Mucosa of descending colon (tissue), 3 donors: ENCODE data around the gene FOXP3. TPM values are rescaled to one million over a fixed set of nuclear protein-coding genes. Genes with fewer than 3 reads are reported as not detected.

Experiments used
- ATAC-seq: fragments of 200-7000 bp; cut with Tn5 transposase; one replicate; pipeline ENCODE4 v1.9.1; 2020; ENCODE audit warnings: mild to moderate bottlenecking, moderate library complexity
- DNase-seq, 3 donors: peaks; one replicate each; pipeline ENCODE4 v3.0.0-alpha.2; 2020
- H3K36me3 ChIP-seq: fragments of 200-600 bp; one replicate; pipeline ENCODE4 v1.8.0; 2021; ENCODE audit warnings: low read depth, mild to moderate bottlenecking
- H3K4me1 ChIP-seq: fragments of 200-600 bp; one replicate; pipeline ENCODE4 v1.8.0; 2021; ENCODE audit warnings: low read depth, mild to moderate bottlenecking
- H3K4me3 ChIP-seq: fragments of 200-600 bp; one replicate; pipeline ENCODE4 v1.8.0; 2021; ENCODE audit warnings: mild to moderate bottlenecking
- H3K9me3 ChIP-seq: fragments of 200-600 bp; one replicate; pipeline ENCODE4 v1.8.0; 2021; ENCODE audit warnings: mild to moderate bottlenecking
- intact Hi-C, 2 donors: fragments of 100-400 bp; cut with DNase I in 1 of 2; cut with micrococcal nuclease in 1 of 2; formaldehyde crosslinking; loops; one replicate each; pipeline versions ENCODE4 v1.11.0 to v1.11.1; 2022; cut with DNase I, micrococcal nuclease
- total RNA-seq, 3 donors: library from RNA; stranded (reverse); fragmentation: NEBNext Ultra II Directional in 2 of 3; extraction: Animal tissue kit (Norgen Biotek cat#: 25700) in 2 of 3; gene quantifications; one replicate each; pipeline versions ENCODE4 v1.2.1 to v1.2.4, GENCODE V29; 2021 to 2023
- TF ChIP-seq, protein P1 (sequence below): fragments of 200-600 bp; IDR thresholded peaks from one replicate; pipeline ENCODE4 v1.8.0; 2022; ENCODE audit warnings: antibody characterized with exemption, mild to moderate bottlenecking
- donor health status: DM: no; HTN: no; CAD: no; lungs with moderate emphysema.
- donor health status: DM: no; HTN: no; CAD: no.
- donor health status: DM: no; HTN: yes; CAD: no.

The FOXP3 gene
- total RNA-seq, 3 donors from 2014 or later, result 0.72 TPM; not detected in 2

DNA sequence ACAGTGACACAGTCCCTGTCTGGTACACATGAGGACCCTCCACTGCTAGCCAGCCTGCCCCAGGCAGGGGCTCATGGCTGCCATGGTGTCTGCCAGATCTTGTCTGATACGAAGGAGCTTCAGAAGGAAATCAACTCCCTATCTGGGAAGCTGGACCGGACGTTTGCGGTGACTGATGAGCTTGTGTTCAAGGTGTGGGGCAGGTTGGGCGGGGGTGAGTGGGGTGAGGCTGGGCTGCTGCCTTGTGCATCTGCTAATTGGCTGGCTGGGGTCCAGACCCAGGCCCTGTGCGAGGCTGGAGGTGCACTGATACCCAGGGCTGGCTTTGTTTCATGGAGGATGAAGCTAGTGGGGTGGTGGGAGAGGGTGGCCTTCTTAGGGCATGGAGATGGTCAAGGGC lies 15.4 kb downstream of the FOXP3 start:
- intact Hi-C loops, result no loop called here
- H3K9me3 ChIP-seq, result no peaks in the 10 kb centered on the region
- no peak for DNase-seq
- H3K36me3 ChIP-seq, result no peaks in the 10 kb centered on the region
- no peaks in the 10 kb centered on the region for H3K4me1 ChIP-seq
- TF ChIP-seq, protein P1, sequence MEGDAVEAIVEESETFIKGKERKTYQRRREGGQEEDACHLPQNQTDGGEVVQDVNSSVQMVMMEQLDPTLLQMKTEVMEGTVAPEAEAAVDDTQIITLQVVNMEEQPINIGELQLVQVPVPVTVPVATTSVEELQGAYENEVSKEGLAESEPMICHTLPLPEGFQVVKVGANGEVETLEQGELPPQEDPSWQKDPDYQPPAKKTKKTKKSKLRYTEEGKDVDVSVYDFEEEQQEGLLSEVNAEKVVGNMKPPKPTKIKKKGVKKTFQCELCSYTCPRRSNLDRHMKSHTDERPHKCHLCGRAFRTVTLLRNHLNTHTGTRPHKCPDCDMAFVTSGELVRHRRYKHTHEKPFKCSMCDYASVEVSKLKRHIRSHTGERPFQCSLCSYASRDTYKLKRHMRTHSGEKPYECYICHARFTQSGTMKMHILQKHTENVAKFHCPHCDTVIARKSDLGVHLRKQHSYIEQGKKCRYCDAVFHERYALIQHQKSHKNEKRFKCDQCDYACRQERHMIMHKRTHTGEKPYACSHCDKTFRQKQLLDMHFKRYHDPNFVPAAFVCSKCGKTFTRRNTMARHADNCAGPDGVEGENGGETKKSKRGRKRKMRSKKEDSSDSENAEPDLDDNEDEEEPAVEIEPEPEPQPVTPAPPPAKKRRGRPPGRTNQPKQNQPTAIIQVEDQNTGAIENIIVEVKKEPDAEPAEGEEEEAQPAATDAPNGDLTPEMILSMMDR, result no peak
- ATAC-seq, result no peak
- H3K4me3 ChIP-seq, result no peak overlapping the region

DNA sequence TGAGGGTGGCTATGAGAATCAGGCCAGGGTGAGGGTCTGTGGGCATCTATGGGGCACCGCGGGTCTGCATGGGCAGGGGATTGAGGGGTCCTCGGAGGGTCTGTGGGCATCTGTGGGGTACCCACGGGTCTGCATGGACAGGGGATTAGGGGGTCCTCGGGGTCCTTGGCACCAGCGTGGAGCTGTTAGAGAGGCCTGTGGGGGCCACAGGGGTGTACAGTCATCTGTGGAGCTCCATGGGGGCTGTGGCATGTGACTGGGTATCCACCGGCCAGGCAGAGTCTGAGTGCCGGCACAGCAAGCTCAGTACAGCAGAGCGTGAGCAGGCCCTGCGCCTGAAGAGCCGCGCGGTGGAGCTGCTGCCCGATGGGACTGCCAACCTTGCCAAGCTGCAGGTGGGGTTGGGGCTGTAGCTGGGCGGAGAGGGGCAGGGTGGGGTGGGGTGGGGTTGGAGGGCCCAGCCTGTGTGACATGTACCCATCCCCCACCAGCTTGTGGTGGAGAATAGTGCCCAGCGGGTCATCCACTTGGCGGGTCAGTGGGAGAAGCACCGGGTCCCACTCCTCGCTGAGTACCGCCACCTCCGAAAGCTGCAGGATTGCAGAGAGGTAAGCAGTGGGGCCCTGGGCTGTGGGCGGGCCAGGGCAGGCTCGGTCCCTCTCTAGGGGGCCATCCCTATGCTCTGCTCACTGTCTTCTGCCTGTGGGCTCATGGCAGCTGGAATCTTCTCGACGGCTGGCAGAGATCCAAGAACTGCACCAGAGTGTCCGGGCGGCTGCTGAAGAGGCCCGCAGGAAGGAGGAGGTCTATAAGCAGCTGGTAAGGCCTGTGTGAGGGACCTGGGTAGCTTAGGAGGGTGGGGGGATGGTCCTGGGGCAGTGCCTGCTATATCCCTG lies 16.3 kb downstream of the FOXP3 start:
- Histone ChIP-seq H3K9me3 (no peaks in the 10 kb centered on the region), H3K4me3 (no peak overlapping the region), H3K4me1 (no peaks in the 10 kb centered on the region), H3K36me3 (no peaks in the 10 kb centered on the region)
- intact Hi-C loops, result no loop called here
- ATAC-seq (no peak), DNase-seq (no peak)
- TF ChIP-seq, protein P1, result no peak

DNA sequence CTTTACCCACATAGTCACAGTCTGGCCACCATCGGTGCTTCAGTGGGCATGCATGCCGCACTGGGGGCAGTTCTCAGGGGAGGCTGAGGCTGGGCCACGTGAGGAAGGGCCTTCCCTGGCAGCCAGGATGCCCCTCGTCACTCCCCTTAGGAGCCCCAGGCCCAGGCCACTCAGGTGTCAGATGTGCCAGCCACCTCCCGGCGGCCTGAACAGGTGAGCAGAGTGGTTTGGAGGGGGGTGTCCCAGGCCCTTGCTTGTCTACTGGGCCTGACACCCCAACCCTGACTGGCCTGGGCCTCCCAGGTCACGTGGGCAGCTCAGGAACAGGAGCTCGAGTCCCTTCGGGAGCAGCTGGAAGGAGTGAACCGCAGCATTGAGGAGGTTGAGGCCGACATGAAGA lies 17.2 kb downstream of the FOXP3 start:
- H3K36me3 ChIP-seq, result no peaks in the 10 kb centered on the region
- ATAC-seq (no peak), DNase-seq (no peak)
- H3K4me3 ChIP-seq, result no peak overlapping the region
- TF ChIP-seq, protein P1, result no peak
- intact Hi-C loops, result no loop called here
- H3K4me1 ChIP-seq, result no peaks in the 10 kb centered on the region
- no peaks in the 10 kb centered on the region for H3K9me3 ChIP-seq

DNA sequence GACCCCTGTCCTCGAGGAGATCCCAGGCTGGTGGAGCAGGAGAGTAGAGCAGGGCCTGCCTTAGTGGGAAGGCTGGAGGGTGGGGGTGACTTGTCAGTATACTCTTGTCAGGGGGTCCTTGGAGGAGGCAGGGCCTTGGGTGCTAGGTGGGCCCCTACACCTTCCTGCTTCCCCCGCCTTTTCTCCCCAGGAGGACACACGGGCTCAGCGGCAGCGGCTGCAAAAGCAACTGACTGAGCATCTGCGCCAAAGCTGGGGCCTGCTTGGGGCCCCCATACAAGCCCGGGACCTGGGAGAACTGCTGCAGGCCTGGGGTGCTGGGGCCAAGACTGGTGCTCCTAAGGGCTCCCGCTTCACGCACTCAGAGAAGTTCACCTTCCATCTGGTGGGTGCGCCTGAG lies 18.0 kb downstream of the FOXP3 start:
- ATAC-seq, result no peak
- Histone ChIP-seq H3K4me1 (no peaks in the 10 kb centered on the region), H3K36me3 (no peaks in the 10 kb centered on the region)

DNA sequence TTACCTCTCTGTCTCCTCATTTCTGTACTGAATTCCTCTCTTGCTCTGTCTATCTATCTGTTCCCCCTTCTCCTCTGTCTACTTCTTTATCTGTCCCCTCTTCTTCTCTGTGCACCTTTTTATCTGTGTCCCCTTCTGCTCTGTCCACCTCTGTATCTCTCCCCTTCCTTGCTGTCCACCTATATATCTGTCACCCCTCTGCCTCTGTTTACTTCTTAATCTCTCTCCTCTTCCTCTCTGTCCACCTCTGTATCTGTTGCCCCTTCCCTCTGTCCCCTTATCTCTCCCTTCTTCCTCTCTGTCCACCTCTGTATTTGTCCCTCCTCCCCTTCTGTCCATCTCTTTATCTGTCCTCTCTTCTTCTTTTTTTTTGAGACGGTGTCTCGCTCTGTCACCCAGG lies 20.3 kb downstream of the FOXP3 start:
- no peak overlapping the region for H3K4me3 ChIP-seq
- no peak for DNase-seq
- H3K9me3 ChIP-seq, result no peaks in the 10 kb centered on the region
- ATAC-seq, result no peak
- no peaks in the 10 kb centered on the region for H3K4me1 ChIP-seq
- intact Hi-C loops, result no loop called here
- TF ChIP-seq, protein P1, result no peak
- H3K36me3 ChIP-seq, result no peaks in the 10 kb centered on the region

More for the DNA sequence above, 18.0 kb downstream of the FOXP3 start:
- no peak overlapping the region for H3K4me3 ChIP-seq
- no peaks in the 10 kb centered on the region for H3K9me3 ChIP-seq
- intact Hi-C loops, result no loop called here
- no peak for DNase-seq
- TF ChIP-seq, protein P1, result no peak
